ENCODE results near the gene ROR2. TPM values are rescaled to one million over a fixed set of nuclear protein-coding genes. Genes with fewer than 3 reads are reported as not detected.

The ROR2 gene
- total RNA-seq, 1 experiment from 2014 or later = not detected

- Histone ChIP-seq H3K9me2 (replicated peaks; ENCODE audit: low read length) (no peaks in the 10 kb centered on the region), H3K36me3 (ENCODE audit: low read depth, low read length) (no peaks in the 10 kb centered on the region), H3F3A (ENCODE audit: low read length, unreplicated experiment) (no peaks in the 10 kb centered on the region), H3K27me3 (ENCODE audit: low read length) (no peaks in the 10 kb centered on the region), H3K4me2 (ENCODE audit: low read length) (no peak overlapping the region), H3K4me1 (ENCODE audit: insufficient read depth, low read length) (no peaks in the 10 kb centered on the region), H4K20me1 (ENCODE audit: low read length) (no peaks in the 10 kb centered on the region), H3K9me3 (ENCODE audit: low read length) (no peaks in the 10 kb centered on the region), H3K9ac (ENCODE audit: low read length) (no peak overlapping the region), H3K4me3 (ENCODE audit: low read length) (no peak overlapping the region), H2AFZ (ENCODE audit: low read length) (no peak overlapping the region), H3K27ac (ENCODE audit: low read length) (no peak overlapping the region), H3K79me2 (ENCODE audit: low read length) (no peaks in the 10 kb centered on the region)
- no TSS peak for BruUV-seq (replicated peaks)
- TF ChIP-seq EZH2 (IDR thresholded peaks at IDR 0.05; ENCODE audit: low read length, unreplicated experiment) = no peak
- no peak for TF ChIP-seq EZH2phosphoT487 (IDR thresholded peaks at IDR 0.05; ENCODE audit: borderline replicate concordance, low read length)
- TF ChIP-seq CTCF (conservative IDR thresholded peaks at IDR 0.05; ENCODE audit: low read depth, low read length) = no peak
- ChIA-PET CTCF (no interaction called here), POLR2A (ENCODE audit: unreplicated experiment) (no interaction called here)
- intact Hi-C loops (cut with micrococcal nuclease) = no loop called here
- DNase-seq (no peak), ATAC-seq (no peak)
Observed at GRCh38 chr9:91958174-91958573, 8.1 kb upstream of the ROR2 start.

- no peaks in the 10 kb centered on the region for H3F3A ChIP-seq (ENCODE audit: low read length, unreplicated experiment)
- H3K36me3 ChIP-seq (ENCODE audit: low read depth, low read length) = no peaks in the 10 kb centered on the region
- POLR2A ChIA-PET (ENCODE audit: unreplicated experiment) = interaction anchor here (0.6 kb wide), 1 partner anchor 59 kb away, joined by 5 read pairs; no protein-coding TSS in a partner anchor
- H3K4me2 ChIP-seq (ENCODE audit: low read length) = peak overlapping the region; percentile 69
- H3K79me2 ChIP-seq (ENCODE audit: low read length) = no peaks in the 10 kb centered on the region
- DNase-seq (peak; percentile 53), ATAC-seq (peak; percentile 59)
- peaks cover 13% of the 10 kb centered on the region for H3K27me3 ChIP-seq (ENCODE audit: low read length)
- no peaks in the 10 kb centered on the region for H4K20me1 ChIP-seq (ENCODE audit: low read length)
- peak; percentile 76 for TF ChIP-seq CTCF (conservative IDR thresholded peaks at IDR 0.05; ENCODE audit: low read depth, low read length)
- no peak for TF ChIP-seq EZH2 (IDR thresholded peaks at IDR 0.05; ENCODE audit: low read length, unreplicated experiment)
- intact Hi-C loops (cut with micrococcal nuclease) = no loop called here
- H2AFZ ChIP-seq (ENCODE audit: low read length) = peak overlapping the region; percentile 68
- no TSS peak for BruUV-seq (replicated peaks)
- no peaks in the 10 kb centered on the region for H3K9me2 ChIP-seq (replicated peaks; ENCODE audit: low read length)
- H3K9ac ChIP-seq (ENCODE audit: low read length) = no peak overlapping the region
- H3K4me3 ChIP-seq (ENCODE audit: low read length) = peak overlapping the region; percentile 35; the same call in 1 of the 2 replicates
- no peaks in the 10 kb centered on the region for H3K4me1 ChIP-seq (ENCODE audit: insufficient read depth, low read length)
- CTCF ChIA-PET = interaction anchor here (0.6 kb wide), 1 partner anchor 44 kb away, joined by 3 read pairs; no protein-coding TSS in a partner anchor
- H3K27ac ChIP-seq (ENCODE audit: low read length) = no peak overlapping the region
- no peaks in the 10 kb centered on the region for H3K9me3 ChIP-seq (ENCODE audit: low read length)
Observed at GRCh38 chr9:91954841-91955471, 4.9 kb upstream of the ROR2 start.

- Histone ChIP-seq H3K9ac (ENCODE audit: low read length) (no peak overlapping the region), H2AFZ (ENCODE audit: low read length) (no peak overlapping the region), H3K9me2 (replicated peaks; ENCODE audit: low read length) (no peaks in the 10 kb centered on the region), H3F3A (ENCODE audit: low read length, unreplicated experiment) (no peaks in the 10 kb centered on the region), H3K4me1 (ENCODE audit: insufficient read depth, low read length) (no peaks in the 10 kb centered on the region), H3K27me3 (ENCODE audit: low read length) (peaks cover 25% of the 10 kb centered on the region), H3K79me2 (ENCODE audit: low read length) (no peaks in the 10 kb centered on the region), H4K20me1 (ENCODE audit: low read length) (no peaks in the 10 kb centered on the region), H3K4me2 (ENCODE audit: low read length) (no peak overlapping the region), H3K27ac (ENCODE audit: low read length) (no peak overlapping the region), H3K36me3 (ENCODE audit: low read depth, low read length) (no peaks in the 10 kb centered on the region), H3K4me3 (ENCODE audit: low read length) (no peak overlapping the region), H3K9me3 (ENCODE audit: low read length) (no peaks in the 10 kb centered on the region)
- BruUV-seq (replicated peaks) = no TSS peak
- POLR2A ChIA-PET (ENCODE audit: unreplicated experiment) = no interaction called here
- intact Hi-C loops (cut with micrococcal nuclease) = no loop called here
- TF ChIP-seq EZH2phosphoT487 (IDR thresholded peaks at IDR 0.05; ENCODE audit: borderline replicate concordance, low read length) (no peak), CTCF (conservative IDR thresholded peaks at IDR 0.05; ENCODE audit: low read depth, low read length) (no peak)
- ATAC-seq (no peak), DNase-seq (no peak)
- CTCF ChIA-PET = no interaction called here
Observed at GRCh38 chr9:91953718-91954117, 3.7 kb upstream of the ROR2 start.

All from PC-3 (cell line).